Astrocyte of the spinal cord (primary cell): Measurements from ENCODE around the gene CCL1.

Experiments
- DNase-seq: peaks from one replicate; pipeline ENCODE4 v3.0.0; 2011; ENCODE audit warnings: low read depth, low spot score
- H3K4me3 ChIP-seq: 2 replicates; pipeline ENCODE4 v1.5.1; 2011; ENCODE audit warnings: low read depth, mild to moderate bottlenecking, low read length, moderate library complexity
- CTCF ChIP-seq: IDR thresholded peaks from 2 replicates; pipeline ENCODE4 v1.5.1; 2012; ENCODE audit warnings: low read depth, mild to moderate bottlenecking, low read length, inconsistent platforms
- in situ Hi-C: cut with HindIII; loops from 2 replicates; pipeline ENCODE4 v1.10.0; 2017; ENCODE audit warnings: low sequenced_read_pairs

The CCL1 gene

GRCh38 chr17:34391241-34391640 is 28.2 kb upstream of the CCL1 start:
- in situ Hi-C loops, result no loop called here

GRCh38 chr17:34390649-34391048 is 27.6 kb upstream of the CCL1 start:
- no peak overlapping the region for H3K4me3 ChIP-seq
- no peak for TF ChIP-seq CTCF
- in situ Hi-C loops, result no loop called here
- no peak for DNase-seq

More at GRCh38 chr17:34391241-34391640, 28.2 kb upstream of the CCL1 start:
- DNase-seq, result no peak
- no peak for TF ChIP-seq CTCF
- H3K4me3 ChIP-seq, result no peak overlapping the region

GRCh38 chr17:34389126-34389750 is 26.2 kb upstream of the CCL1 start:
- in situ Hi-C loops, result no loop called here
- no peak for DNase-seq
- no peak overlapping the region for H3K4me3 ChIP-seq
- TF ChIP-seq CTCF, result no peak

GRCh38 chr17:34387566-34387965 is 24.5 kb upstream of the CCL1 start:
- no peak for TF ChIP-seq CTCF
- no peak for DNase-seq
- in situ Hi-C loops, result no loop called here
- no peak overlapping the region for H3K4me3 ChIP-seq

GRCh38 chr17:34386697-34387550 is 23.9 kb upstream of the CCL1 start:
- no peak for DNase-seq
- in situ Hi-C loops, result no loop called here
- no peak overlapping the region for H3K4me3 ChIP-seq
- TF ChIP-seq CTCF, result no peak

GRCh38 chr17:34386343-34386696 is 23.3 kb upstream of the CCL1 start:
- no peak overlapping the region for H3K4me3 ChIP-seq
- in situ Hi-C loops, result no loop called here
- TF ChIP-seq CTCF, result no peak

More at GRCh38 chr17:34386343-34386696, 23.3 kb upstream of the CCL1 start:
- DNase-seq, result no peak
